Pulmonary artery endothelial cell (primary cell): ENCODE measurements around the gene CHD9. TPM values are rescaled to one million over a fixed set of nuclear protein-coding genes. Genes with fewer than 3 reads are reported as not detected.
"Not testable (repeated sequence)": the region's sequence is repeated elsewhere in the genome, so short reads cannot be mapped to it uniquely, and the experiment has no call there.

Experiments used
- DNase-seq: peaks from one replicate; pipeline ENCODE4 v3.0.0-alpha.2; 2011; ENCODE audit warnings: low read depth, low spot score
- total RNA-seq: library from RNA; depleted of rRNA; stranded (reverse); fragments of >200 nt; gene quantifications from 2 replicates; pipeline ENCODE4 v1.2.3, GENCODE V29; 2014

The CHD9 gene
- total RNA-seq, 1 donor from 2014 or later, result 31.5 TPM

- not testable (repeated sequence) for DNase-seq
Observed at GRCh38 chr16:53075461-53075860, 20.7 kb downstream of the CHD9 start.

- no peak for DNase-seq
Observed at GRCh38 chr16:53078247-53078646, 23.5 kb downstream of the CHD9 start.

- DNase-seq, result no peak
Observed at GRCh38 chr16:53078765-53079485, 24.1 kb downstream of the CHD9 start.

GRCh38 chr16:53080345-53081031 lies 25.7 kb downstream of the CHD9 start:
- DNase-seq, result no peak

GRCh38 chr16:53081032-53081424 lies 26.2 kb downstream of the CHD9 start:
- DNase-seq, result no peak

GRCh38 chr16:53081686-53082407 lies 27.1 kb downstream of the CHD9 start:
- DNase-seq, result no peak

- no peak for DNase-seq
Observed at GRCh38 chr16:53082509-53082908, 27.7 kb downstream of the CHD9 start.

- DNase-seq, result no peak
Observed at GRCh38 chr16:53083119-53083518, 28.3 kb downstream of the CHD9 start.

GRCh38 chr16:53084141-53084541 lies 29.4 kb downstream of the CHD9 start:
- DNase-seq, result no peak

- no peak for DNase-seq
Observed at GRCh38 chr16:53084746-53085334, 30.0 kb downstream of the CHD9 start.

- DNase-seq, result no peak
Observed at GRCh38 chr16:53085369-53085843, 30.6 kb downstream of the CHD9 start.

GRCh38 chr16:53085931-53086421 lies 31.2 kb downstream of the CHD9 start:
- DNase-seq, result no peak

GRCh38 chr16:53087101-53087500 lies 32.3 kb downstream of the CHD9 start:
- no peak for DNase-seq

GRCh38 chr16:53089434-53090285 lies 34.9 kb downstream of the CHD9 start:
- peak; percentile 24 for DNase-seq

- DNase-seq, result no peak
Observed at GRCh38 chr16:53090286-53090590, 35.4 kb downstream of the CHD9 start.

GRCh38 chr16:53090591-53091411 lies 36.0 kb downstream of the CHD9 start:
- DNase-seq, result peak; percentile 93

- DNase-seq, result no peak
Observed at GRCh38 chr16:53091466-53092211, 36.8 kb downstream of the CHD9 start.

- no peak for DNase-seq
Observed at GRCh38 chr16:53092284-53092683, 37.5 kb downstream of the CHD9 start.

- no peak for DNase-seq
Observed at GRCh38 chr16:53093162-53093744, 38.5 kb downstream of the CHD9 start.
